ENCODE results near the gene ARID3B. TPM values are rescaled to one million over a fixed set of nuclear protein-coding genes. Genes with fewer than 3 reads are reported as not detected.
"Not testable (repeated sequence)": the region's sequence is repeated elsewhere in the genome, so short reads cannot be mapped to it uniquely, and the experiment has no call there.

ARID3B gene
- total RNA-seq, 4 donors from 2014 or later, result 6.7 to 12.3 (median 8.4) TPM

DNA sequence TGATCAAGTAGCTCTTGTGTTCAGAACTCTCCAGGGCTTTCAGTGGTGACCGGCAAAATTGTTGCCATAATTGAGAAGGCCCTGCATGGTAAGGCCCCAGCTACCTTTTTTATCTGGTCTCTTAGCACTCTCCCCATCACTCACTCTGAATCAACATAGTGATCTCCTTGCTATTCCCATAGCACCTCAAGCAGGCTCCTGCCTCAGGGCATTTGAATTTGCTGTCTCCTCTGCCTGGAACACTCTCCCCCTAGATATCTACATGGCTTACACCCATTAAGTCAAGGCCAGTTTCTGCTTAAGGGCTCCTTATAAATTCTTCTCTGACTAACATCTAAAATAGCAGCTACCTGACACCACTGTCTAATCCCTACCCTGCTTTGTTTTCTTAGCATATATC lies 3.3 kb upstream of the ARID3B start:
- peaks cover 29% of the 10 kb centered on the region for H3K4me1 ChIP-seq
- no peaks in the 10 kb centered on the region for H3K9me3 ChIP-seq
- DNase-seq (ENCODE audit: low spot score in 2 of 2), result no peak
- no peak for TF ChIP-seq EP300 (IDR thresholded peaks at IDR 0.05)
- TF ChIP-seq POLR2A (IDR thresholded peaks at IDR 0.05), result no peak
- TF ChIP-seq, protein P1, sequence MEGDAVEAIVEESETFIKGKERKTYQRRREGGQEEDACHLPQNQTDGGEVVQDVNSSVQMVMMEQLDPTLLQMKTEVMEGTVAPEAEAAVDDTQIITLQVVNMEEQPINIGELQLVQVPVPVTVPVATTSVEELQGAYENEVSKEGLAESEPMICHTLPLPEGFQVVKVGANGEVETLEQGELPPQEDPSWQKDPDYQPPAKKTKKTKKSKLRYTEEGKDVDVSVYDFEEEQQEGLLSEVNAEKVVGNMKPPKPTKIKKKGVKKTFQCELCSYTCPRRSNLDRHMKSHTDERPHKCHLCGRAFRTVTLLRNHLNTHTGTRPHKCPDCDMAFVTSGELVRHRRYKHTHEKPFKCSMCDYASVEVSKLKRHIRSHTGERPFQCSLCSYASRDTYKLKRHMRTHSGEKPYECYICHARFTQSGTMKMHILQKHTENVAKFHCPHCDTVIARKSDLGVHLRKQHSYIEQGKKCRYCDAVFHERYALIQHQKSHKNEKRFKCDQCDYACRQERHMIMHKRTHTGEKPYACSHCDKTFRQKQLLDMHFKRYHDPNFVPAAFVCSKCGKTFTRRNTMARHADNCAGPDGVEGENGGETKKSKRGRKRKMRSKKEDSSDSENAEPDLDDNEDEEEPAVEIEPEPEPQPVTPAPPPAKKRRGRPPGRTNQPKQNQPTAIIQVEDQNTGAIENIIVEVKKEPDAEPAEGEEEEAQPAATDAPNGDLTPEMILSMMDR (IDR thresholded peaks at IDR 0.05), result no peak
- TF ChIP-seq POLR2AphosphoS5 (IDR thresholded peaks at IDR 0.05), result no peak
- no peak overlapping the region for H3K4me3 ChIP-seq
- H3K27ac ChIP-seq, result no peak overlapping the region
- H3K27me3 ChIP-seq, result no peaks in the 10 kb centered on the region
- H3K36me3 ChIP-seq, result no peaks in the 10 kb centered on the region
- WGBS, result 94% methylated on average over 1 of the region's 1 CpG

DNA sequence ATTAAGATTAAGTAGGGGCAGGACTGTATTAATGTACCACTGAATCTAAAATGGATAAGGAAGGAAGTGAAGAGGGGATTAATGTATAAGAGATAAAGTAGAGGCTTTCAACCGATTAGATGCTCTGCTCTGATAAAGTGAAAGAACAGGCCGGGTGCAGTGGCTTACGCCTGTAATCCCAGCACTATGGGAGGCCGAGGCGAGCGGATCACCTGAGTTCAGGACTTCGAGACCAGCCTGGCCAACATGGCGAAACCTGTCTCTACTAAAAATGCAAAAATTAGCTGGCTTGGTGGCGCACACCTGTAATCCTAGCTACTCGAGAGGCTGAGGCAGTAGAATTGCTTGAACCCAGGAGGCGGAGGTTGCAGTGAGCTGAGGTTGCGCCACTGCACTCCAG lies 1.5 kb upstream of the ARID3B start:
- Histone ChIP-seq H3K4me3 (peak overlapping the region; percentile 90), H3K4me1 (peaks cover 36% of the 10 kb centered on the region)
- not testable (repeated sequence) for H3K36me3 ChIP-seq; H3K27me3 ChIP-seq; H3K27ac ChIP-seq; DNase-seq (ENCODE audit: low spot score in 2 of 2); H3K9me3 ChIP-seq
- 88% methylated on average over 12 of the region's 12 CpGs for WGBS

DNA sequence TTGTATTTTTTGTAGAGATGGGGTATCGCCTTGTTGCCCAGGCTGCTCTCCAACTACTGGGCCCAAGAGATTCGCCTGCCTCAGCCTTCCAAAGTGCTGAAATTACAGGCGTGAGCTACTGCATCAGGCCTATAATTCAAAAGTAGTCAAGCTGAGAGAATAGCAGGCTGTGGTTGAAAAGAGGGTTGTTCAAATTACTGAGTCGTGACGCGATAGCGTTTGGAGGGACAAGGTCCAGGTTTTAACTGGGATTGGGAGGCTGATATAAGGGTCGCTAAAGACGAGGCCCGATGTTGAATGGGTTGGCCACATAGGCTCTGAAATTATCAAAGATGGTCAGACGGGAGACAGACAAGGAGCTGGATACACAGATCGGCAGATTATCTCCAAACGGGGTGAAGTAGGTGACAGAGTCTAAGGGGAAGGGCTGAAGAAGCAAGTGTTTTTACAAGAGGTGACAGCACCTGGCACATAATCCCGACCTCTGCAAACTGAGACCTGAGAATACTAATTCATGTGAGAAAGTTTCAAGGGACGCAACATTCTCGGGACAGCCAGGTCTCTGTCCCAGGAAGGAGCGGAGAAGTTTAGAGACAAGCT lies 759 bp upstream of the ARID3B start:
- no peak for DNase-seq (ENCODE audit: low spot score in 2 of 2)
- Histone ChIP-seq H3K4me1 (peaks cover 37% of the 10 kb centered on the region), H3K36me3 (no peaks in the 10 kb centered on the region), H3K27me3 (no peaks in the 10 kb centered on the region), H3K4me3 (peak overlapping the region; percentile 90), H3K9me3 (no peaks in the 10 kb centered on the region), H3K27ac (peak overlapping the region; percentile 51)
- under 1% methylated on average over 16 of the region's 17 CpGs for WGBS
- no peak for TF ChIP-seq POLR2A (IDR thresholded peaks at IDR 0.05)
- TF ChIP-seq POLR2AphosphoS5 (IDR thresholded peaks at IDR 0.05), result no peak
- TF ChIP-seq, protein P1 (IDR thresholded peaks at IDR 0.05), result no peak
- TF ChIP-seq EP300 (IDR thresholded peaks at IDR 0.05), result no peak

DNA sequence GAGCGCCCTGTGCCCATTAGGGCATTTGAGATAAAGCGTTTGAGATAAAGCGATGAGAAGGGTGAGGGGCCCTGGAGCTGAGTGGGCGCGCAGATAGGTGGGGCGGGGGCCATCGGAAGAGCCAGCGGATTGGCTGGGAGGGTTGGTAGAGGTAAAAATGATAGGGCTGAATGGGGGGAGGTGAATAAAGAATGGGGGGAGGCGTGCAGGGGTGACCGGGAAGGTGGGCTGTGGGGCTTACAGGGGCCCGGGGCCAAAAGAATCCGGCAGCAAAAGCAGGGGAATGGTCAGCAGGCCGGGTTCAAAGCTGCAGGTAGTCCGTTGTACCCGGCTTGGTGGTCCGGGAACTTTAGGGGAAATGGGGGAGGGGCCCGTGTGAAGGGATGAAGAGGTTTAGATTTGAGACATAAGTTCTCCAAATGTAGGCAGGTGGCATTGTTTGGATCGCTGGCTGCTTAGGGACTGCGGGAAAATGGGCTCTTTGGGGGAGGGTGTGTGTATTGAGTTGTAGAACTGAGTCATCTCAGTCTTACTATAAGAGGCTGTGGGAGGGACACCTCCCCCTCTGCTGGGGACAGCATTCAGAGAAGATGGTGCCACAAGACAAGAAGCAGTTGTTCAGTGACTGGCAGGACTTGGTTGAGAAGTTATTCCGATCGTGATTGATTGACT lies 610 bp downstream of the ARID3B start:
- 1% methylated on average over 21 of the region's 21 CpGs for WGBS
- Histone ChIP-seq H3K4me1 (peaks cover 50% of the 10 kb centered on the region), H3K27me3 (no peaks in the 10 kb centered on the region), H3K4me3 (peak overlapping the region; percentile 90), H3K36me3 (no peaks in the 10 kb centered on the region), H3K9me3 (no peaks in the 10 kb centered on the region), H3K27ac (peak overlapping the region; percentile 56)
- TF ChIP-seq, protein P1 (IDR thresholded peaks at IDR 0.05), result no peak
- TF ChIP-seq EP300 (IDR thresholded peaks at IDR 0.05), result no peak
- no peak for TF ChIP-seq POLR2AphosphoS5 (IDR thresholded peaks at IDR 0.05)
- TF ChIP-seq POLR2A (IDR thresholded peaks at IDR 0.05), result no peak
- peak; percentile 70 to 77 for DNase-seq (ENCODE audit: low spot score in 2 of 2)

DNA sequence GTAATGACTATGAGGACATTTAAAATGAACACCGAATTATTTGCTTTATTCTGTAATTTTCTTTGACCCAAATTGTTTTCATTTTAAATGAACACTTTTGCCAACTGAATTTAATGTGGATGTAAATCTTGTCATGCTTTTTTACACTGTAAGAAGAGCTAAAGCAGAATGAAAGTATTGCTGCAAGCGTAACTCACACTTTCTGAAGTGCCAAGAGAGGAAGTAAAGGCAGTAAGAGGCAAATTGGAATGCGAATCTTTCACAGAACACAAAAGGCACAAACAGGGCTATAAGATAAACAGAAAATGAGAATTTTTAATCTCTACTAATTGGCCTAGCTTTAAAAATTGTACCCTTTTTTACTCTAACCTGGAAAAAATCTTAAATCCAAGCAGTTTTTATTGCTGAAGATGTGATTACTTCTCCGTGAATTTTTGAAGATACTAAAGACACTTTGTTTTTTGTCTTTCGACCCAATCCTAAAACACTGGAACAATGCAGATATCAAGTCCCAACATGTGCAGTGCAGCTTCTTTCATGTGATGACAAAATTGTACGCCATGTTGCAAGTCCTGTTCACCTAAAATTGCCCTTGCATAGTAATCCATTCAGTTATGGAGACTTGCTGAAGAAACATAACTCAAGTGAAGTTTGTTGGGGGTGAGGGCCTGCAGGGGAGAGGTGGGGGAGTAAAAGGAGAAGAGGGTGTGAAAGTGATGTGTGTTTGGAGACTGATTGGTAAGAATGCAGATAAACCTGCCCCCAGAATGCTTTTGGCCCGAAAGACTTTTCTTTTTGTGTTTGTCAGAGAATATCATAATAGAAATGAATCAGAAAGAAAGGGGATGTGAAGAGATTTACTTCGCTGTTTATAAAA lies 1.4 kb downstream of the ARID3B start:
- H3K9me3 ChIP-seq, result no peaks in the 10 kb centered on the region
- no peak overlapping the region for H3K27ac ChIP-seq
- 34% methylated on average over 8 of the region's 8 CpGs for WGBS
- no peak for DNase-seq (ENCODE audit: low spot score in 2 of 2)
- TF ChIP-seq, protein P1 (IDR thresholded peaks at IDR 0.05), result no peak
- no peak for TF ChIP-seq POLR2AphosphoS5 (IDR thresholded peaks at IDR 0.05)
- TF ChIP-seq EP300 (IDR thresholded peaks at IDR 0.05), result no peak
- TF ChIP-seq POLR2A (IDR thresholded peaks at IDR 0.05), result no peak
- peaks cover 57% of the 10 kb centered on the region for H3K4me1 ChIP-seq
- peak overlapping the region; percentile 90 for H3K4me3 ChIP-seq
- H3K27me3 ChIP-seq, result no peaks in the 10 kb centered on the region
- H3K36me3 ChIP-seq, result no peaks in the 10 kb centered on the region

Measured in suprapubic skin (tissue), 4 donors.